RWPE2 (cell line): ENCODE results near the gene ART4.

Experiments
- ATAC-seq: fragments of 200-7000 bp; cut with Tn5 transposase; 3 replicates; pipeline ENCODE4 v1.9.1; 2021; ENCODE audit warnings: low read depth
- DNase-seq: peaks from one replicate; pipeline ENCODE4 v3.0.0-alpha.2; 2020; ENCODE audit warnings: low spot score
- H3K27ac ChIP-seq: fragments of 450-650 bp; 2 replicates; pipeline ENCODE4 v1.5.1; 2017; ENCODE audit warnings: mild to moderate bottlenecking; ENCODE audit not compliant: poor library complexity, severe bottlenecking
- H3K27me3 ChIP-seq: fragments of 250-450 bp; sonication (Bioruptor Pico); 2 replicates; pipeline ENCODE4 v1.5.1; 2021; ENCODE audit warnings: mild to moderate bottlenecking, moderate library complexity; ENCODE audit not compliant: insufficient read depth, poor library complexity, severe bottlenecking
- H3K36me3 ChIP-seq: fragments of 250-450 bp; sonication (Bioruptor Pico); 2 replicates; pipeline ENCODE4 v1.5.1; 2020; ENCODE audit warnings: low read depth, mild to moderate bottlenecking, moderate library complexity
- H3K4me1 ChIP-seq: fragments of 250-450 bp; sonication (Bioruptor Pico); 2 replicates; pipeline ENCODE4 v1.5.1; 2021; ENCODE audit warnings: mild to moderate bottlenecking, moderate library complexity; ENCODE audit not compliant: insufficient read depth, poor library complexity, severe bottlenecking
- H3K4me3 ChIP-seq: fragments of 250-450 bp; sonication (Bioruptor Pico); 2 replicates; pipeline ENCODE4 v1.5.1; 2021; ENCODE audit warnings: mild to moderate bottlenecking, moderate library complexity; ENCODE audit not compliant: severe bottlenecking
- H3K9me3 ChIP-seq: fragments of 250-450 bp; sonication (Bioruptor Pico); 2 replicates; pipeline ENCODE4 v1.5.1; 2021; ENCODE audit warnings: mild to moderate bottlenecking, moderate library complexity; ENCODE audit not compliant: severe bottlenecking
- CTCF ChIP-seq: fragments of 450-650 bp; IDR thresholded peaks from one replicate; pipeline ENCODE4 v1.5.1; 2017; ENCODE audit warnings: mild to moderate bottlenecking, moderate library complexity; ENCODE audit not compliant: poor library complexity, severe bottlenecking

Gene ART4

DNA sequence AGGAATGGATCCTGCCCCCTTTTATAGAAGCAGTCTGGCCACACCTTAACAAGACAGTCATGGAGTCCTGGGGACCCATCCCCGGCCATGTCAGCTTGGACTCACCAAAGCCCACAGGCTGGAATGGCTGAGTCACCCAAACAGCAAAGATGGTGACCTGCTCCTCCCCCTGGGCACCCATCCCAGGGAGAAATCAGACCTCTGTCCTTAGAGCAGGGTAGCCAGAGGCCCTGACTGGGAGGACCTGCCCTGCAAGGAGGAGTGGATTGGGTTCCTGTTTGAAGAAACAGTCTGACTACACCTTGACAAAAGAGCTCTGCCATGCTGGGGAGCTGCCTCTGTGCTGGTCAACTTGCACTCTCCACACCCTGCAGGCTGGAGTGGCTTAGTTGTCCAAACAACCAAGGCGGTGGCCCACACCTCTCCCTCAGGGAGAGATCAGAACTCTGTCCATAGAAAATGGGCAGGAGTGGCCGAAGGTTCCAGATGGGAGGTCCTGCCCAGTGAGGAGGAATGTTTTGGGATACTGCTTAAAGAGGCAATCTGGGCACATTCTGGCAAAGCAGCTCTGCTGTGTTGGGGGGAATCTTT is 25.7 kb upstream of the ART4 start:
- Histone ChIP-seq H3K9me3 (no peaks in the 10 kb centered on the region), H3K36me3 (no peaks in the 10 kb centered on the region), H3K4me1 (no peaks in the 10 kb centered on the region), H3K27ac (no peak overlapping the region), H3K4me3 (no peak overlapping the region), H3K27me3 (no peaks in the 10 kb centered on the region)
- DNase-seq (no peak), ATAC-seq (no peak)
- no peak for TF ChIP-seq CTCF

DNA sequence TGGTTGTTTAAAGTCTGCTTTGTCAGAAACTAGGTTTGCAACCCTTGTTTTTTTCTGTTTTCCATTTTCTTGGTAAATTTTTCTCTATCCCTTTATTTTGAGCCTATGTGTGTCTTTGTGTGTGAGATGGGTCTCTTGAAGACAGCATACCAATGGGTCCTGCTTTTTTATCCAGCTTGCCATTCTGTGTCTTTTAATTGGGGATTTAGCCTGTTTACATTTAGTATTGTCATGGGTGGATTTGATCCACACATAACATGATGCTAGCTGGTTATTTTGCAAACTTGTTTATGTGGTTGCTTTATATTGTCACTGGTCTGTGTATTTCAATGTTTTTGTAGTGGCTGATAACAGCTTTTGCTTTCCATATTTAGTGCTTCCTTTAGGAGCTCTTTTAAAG is 17.2 kb upstream of the ART4 start:
- H3K4me1 ChIP-seq, result no peaks in the 10 kb centered on the region
- no peaks in the 10 kb centered on the region for H3K36me3 ChIP-seq
- no peak overlapping the region for H3K27ac ChIP-seq
- ATAC-seq (no peak), DNase-seq (no peak)
- TF ChIP-seq CTCF, result no peak
- no peak overlapping the region for H3K4me3 ChIP-seq
- no peaks in the 10 kb centered on the region for H3K9me3 ChIP-seq
- no peaks in the 10 kb centered on the region for H3K27me3 ChIP-seq

DNA sequence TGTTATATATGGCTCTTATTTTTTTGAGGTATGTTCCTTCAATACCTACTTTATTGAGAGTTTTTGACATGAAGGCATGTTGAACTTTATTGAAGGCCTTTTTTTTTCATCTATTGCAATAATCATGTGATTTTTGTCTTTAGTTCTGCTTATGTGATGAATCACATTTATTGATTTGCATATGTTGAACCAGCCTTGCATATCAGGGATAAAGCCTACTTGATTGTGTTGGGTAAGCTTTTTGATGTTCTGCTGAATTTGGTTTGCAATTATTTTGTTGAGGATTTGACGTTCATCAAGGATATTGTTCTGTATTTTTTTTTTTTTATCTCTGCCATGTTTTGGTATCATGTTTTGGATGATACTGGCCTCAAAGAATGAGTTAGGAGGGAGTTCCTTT is 15.2 kb upstream of the ART4 start:
- Histone ChIP-seq H3K36me3 (no peaks in the 10 kb centered on the region), H3K27ac (no peak overlapping the region), H3K4me3 (no peak overlapping the region), H3K4me1 (no peaks in the 10 kb centered on the region), H3K27me3 (no peaks in the 10 kb centered on the region), H3K9me3 (no peaks in the 10 kb centered on the region)
- no peak for TF ChIP-seq CTCF
- DNase-seq (no peak), ATAC-seq (no peak)

DNA sequence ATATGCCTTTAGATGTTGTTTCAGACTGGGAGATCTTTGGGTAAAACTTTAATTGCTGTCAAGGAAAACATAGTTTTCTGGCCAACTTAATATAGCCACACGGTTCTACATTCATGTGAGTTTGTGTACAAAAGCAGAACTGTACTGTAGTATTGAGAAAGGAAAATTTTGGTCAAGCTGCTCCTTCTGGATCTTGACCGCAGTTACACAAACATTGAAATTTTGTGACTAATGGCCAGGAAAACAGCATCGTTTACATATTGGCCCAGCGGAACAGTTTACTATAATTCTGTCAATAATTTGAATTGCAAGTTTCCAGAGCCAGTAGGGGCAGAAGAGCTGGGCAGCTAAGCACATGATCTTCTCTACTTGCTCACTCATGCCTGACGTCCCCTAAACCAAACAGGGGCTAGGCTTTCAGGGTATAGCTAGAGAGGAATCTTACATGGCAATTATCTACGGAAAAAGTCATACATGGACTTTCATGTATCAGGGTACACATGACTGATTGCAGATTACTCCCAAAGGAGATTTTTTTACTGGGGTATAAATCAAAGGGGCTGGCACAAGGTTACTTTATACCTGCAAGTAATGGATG is 11.4 kb upstream of the ART4 start:
- H3K9me3 ChIP-seq, result no peaks in the 10 kb centered on the region
- H3K27ac ChIP-seq, result no peak overlapping the region
- DNase-seq (no peak), ATAC-seq (no peak)
- H3K4me3 ChIP-seq, result no peak overlapping the region
- no peaks in the 10 kb centered on the region for H3K4me1 ChIP-seq
- no peaks in the 10 kb centered on the region for H3K36me3 ChIP-seq
- no peak for TF ChIP-seq CTCF
- no peaks in the 10 kb centered on the region for H3K27me3 ChIP-seq

GRCh38 chr12:14853961-14854360 is 10.6 kb upstream of the ART4 start:
- no peaks in the 10 kb centered on the region for H3K9me3 ChIP-seq
- ATAC-seq, result no peak
- no peak for TF ChIP-seq CTCF
- no peak overlapping the region for H3K27ac ChIP-seq
- H3K27me3 ChIP-seq, result no peaks in the 10 kb centered on the region
- H3K4me1 ChIP-seq, result no peaks in the 10 kb centered on the region
- DNase-seq, result no peak
- H3K4me3 ChIP-seq, result no peak overlapping the region
- H3K36me3 ChIP-seq, result no peaks in the 10 kb centered on the region
